Measurements from ENCODE around the gene DNAJC10.

Gene DNAJC10

DNA sequence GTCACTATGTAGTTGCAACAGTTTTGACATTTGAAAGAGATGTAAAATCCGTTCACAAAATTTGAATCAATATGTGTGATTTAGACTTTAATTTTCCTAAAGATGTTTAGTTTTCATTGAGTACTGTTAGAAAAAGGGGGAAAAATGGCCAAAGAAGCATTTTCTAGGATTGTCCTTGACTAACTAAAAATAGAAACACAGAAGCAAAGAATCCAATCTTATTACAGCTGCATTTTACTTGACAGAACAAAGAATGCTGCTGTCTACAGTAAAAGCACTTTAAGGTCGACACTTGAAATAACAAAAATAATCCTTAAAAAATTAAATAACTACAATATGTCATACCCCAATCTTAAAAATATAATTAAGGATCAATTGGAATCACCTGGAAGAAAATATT, 101.5 kb downstream of the DNAJC10 start:
- H3K4me3 Mint-ChIP-seq: no peak overlapping the region
- no peaks in the 10 kb centered on the region for H3K36me3 Mint-ChIP-seq (ENCODE audit: low read depth)
- TF ChIP-seq, protein P1, sequence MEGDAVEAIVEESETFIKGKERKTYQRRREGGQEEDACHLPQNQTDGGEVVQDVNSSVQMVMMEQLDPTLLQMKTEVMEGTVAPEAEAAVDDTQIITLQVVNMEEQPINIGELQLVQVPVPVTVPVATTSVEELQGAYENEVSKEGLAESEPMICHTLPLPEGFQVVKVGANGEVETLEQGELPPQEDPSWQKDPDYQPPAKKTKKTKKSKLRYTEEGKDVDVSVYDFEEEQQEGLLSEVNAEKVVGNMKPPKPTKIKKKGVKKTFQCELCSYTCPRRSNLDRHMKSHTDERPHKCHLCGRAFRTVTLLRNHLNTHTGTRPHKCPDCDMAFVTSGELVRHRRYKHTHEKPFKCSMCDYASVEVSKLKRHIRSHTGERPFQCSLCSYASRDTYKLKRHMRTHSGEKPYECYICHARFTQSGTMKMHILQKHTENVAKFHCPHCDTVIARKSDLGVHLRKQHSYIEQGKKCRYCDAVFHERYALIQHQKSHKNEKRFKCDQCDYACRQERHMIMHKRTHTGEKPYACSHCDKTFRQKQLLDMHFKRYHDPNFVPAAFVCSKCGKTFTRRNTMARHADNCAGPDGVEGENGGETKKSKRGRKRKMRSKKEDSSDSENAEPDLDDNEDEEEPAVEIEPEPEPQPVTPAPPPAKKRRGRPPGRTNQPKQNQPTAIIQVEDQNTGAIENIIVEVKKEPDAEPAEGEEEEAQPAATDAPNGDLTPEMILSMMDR (IDR thresholded peaks at IDR 0.05): no peak
- H3K4me1 Mint-ChIP-seq: peaks cover 29% of the 10 kb centered on the region
- no peaks in the 10 kb centered on the region for H3K9me3 Mint-ChIP-seq
- no peak overlapping the region for H3K27ac Mint-ChIP-seq
- H3K27me3 Mint-ChIP-seq (ENCODE audit: low read depth, poor library complexity): peaks cover 4% of the 10 kb centered on the region
- DNase-seq: no peak

DNA sequence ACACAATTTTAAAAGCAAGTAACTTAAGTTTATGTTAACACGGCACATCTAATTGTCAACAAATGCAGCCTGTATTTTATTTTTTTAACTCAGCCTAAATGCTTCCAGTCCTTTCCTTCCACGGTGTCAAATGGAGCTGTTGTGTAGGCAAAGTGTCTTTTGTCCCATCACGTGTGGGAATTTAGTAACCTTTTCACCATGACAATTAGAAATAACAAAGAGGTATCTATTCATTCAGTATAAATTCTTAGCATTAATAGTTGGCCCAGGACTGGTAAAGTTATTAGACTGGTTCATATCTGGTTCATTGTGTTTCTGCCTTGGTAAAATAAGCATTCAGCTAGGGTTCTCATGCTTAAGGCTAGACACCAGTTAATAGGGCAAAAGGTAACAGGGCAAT, 102.4 kb downstream of the DNAJC10 start:
- H3K4me1 Mint-ChIP-seq: peaks cover 29% of the 10 kb centered on the region

DNA sequence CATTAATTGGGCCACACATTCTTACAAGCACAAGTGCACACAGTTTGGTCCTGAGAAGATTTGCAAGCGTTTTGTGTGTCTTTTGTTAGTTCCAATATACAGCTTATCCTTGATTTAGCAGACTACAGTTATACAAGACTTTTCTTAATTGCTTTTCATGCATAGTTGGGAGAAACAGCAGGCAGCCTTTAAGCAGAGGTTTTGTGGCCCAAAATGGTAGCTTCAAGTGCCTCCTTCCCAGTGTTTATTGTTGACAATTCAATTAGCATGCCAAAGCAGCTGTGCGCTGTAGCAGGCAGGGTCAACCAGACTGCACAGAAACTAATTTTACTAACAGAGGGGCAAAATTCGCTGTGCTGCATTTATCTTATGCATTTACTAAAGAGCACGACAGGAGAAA, 102.9 kb downstream of the DNAJC10 start:
- no peak for DNase-seq
- Mint-ChIP-seq H3K4me3 (no peak overlapping the region), H3K4me1 (peaks cover 29% of the 10 kb centered on the region), H3K27ac (peak overlapping the region; percentile 75), H3K27me3 (ENCODE audit: low read depth, poor library complexity) (peaks cover 8% of the 10 kb centered on the region), H3K9me3 (no peaks in the 10 kb centered on the region), H3K36me3 (ENCODE audit: low read depth) (no peaks in the 10 kb centered on the region)
- TF ChIP-seq, protein P1 (IDR thresholded peaks at IDR 0.05): no peak

More for the DNA sequence above, 102.4 kb downstream of the DNAJC10 start:
- peak overlapping the region; percentile 75 for H3K27ac Mint-ChIP-seq
- H3K4me3 Mint-ChIP-seq: no peak overlapping the region
- H3K9me3 Mint-ChIP-seq: no peaks in the 10 kb centered on the region
- DNase-seq: no peak
- TF ChIP-seq, protein P1 (IDR thresholded peaks at IDR 0.05): no peak
- H3K36me3 Mint-ChIP-seq (ENCODE audit: low read depth): no peaks in the 10 kb centered on the region
- peaks cover 4% of the 10 kb centered on the region for H3K27me3 Mint-ChIP-seq (ENCODE audit: low read depth, poor library complexity)

DNA sequence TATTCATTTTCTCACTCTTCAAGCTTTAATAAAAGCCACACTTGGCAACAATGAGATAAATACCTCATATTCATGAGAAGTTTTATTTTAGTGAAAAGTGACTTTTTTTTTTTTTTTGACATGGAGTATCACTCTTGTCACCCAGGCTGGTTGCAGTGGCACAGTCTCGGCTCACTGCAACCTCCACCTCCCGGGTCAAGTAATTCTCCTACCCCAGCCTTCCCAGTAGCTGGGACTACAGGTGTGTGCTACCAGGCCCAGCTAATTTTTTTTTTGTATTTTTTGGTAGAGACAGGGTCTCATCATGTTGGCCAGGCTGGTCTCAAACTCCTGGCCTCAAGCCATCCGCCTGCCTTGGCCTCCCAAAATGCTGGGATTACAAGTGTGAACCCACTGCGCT, 103.4 kb downstream of the DNAJC10 start:
- Mint-ChIP-seq H3K4me1 (peaks cover 31% of the 10 kb centered on the region), H3K4me3 (no peak overlapping the region), H3K27me3 (ENCODE audit: low read depth, poor library complexity) (peaks cover 8% of the 10 kb centered on the region), H3K36me3 (ENCODE audit: low read depth) (no peaks in the 10 kb centered on the region), H3K9me3 (no peaks in the 10 kb centered on the region), H3K27ac (no peak overlapping the region)
- TF ChIP-seq, protein P1 (IDR thresholded peaks at IDR 0.05): no peak
- DNase-seq: no peak

DNA sequence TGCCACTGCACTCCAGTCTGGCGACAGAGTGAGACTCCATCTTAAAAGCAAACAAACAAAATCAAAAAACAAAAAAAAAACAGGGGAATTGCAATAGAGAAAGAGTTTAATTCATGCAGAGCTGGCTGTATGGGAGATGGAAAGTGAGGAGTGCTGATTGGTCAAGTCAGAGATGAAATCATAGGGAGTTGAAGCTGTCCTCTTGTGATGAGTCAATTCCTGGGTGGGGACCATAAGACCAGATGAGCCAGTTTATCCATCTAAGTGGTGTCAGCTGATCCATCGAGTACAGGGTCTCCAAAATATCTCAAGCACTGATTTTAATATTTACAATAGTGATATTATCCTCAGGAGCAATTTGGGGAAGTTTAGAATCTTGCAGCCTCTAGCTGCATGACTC, 105.1 kb downstream of the DNAJC10 start:
- H3K36me3 Mint-ChIP-seq (ENCODE audit: low read depth): no peaks in the 10 kb centered on the region
- TF ChIP-seq, protein P1 (IDR thresholded peaks at IDR 0.05): no peak
- peaks cover 40% of the 10 kb centered on the region for H3K4me1 Mint-ChIP-seq
- H3K27me3 Mint-ChIP-seq (ENCODE audit: low read depth, poor library complexity): peaks cover 8% of the 10 kb centered on the region
- H3K4me3 Mint-ChIP-seq: no peak overlapping the region
- DNase-seq: no peak
- no peaks in the 10 kb centered on the region for H3K9me3 Mint-ChIP-seq
- H3K27ac Mint-ChIP-seq: no peak overlapping the region

DNA sequence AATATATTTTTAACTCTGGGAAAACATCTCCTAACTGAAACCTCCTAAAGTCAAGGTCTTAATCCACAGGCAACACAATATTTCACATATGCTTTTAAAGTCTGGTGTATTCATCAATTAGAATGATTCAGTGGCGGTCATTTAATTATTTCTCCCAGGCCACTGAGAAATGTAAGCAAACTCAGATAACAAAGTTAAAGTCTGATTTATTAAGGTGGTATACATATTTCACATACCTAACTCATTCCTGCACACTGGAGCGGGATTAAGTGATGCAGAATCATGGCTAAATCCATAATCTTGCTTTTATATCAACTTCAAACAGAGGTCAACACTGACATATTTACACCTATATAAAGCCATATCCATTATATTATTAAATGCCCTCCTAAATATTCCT, 106.7 kb downstream of the DNAJC10 start:
- Mint-ChIP-seq H3K27ac (no peak overlapping the region), H3K27me3 (ENCODE audit: low read depth, poor library complexity) (peaks cover 8% of the 10 kb centered on the region), H3K4me3 (no peak overlapping the region), H3K9me3 (no peaks in the 10 kb centered on the region), H3K36me3 (ENCODE audit: low read depth) (no peaks in the 10 kb centered on the region), H3K4me1 (peaks cover 37% of the 10 kb centered on the region)
- TF ChIP-seq, protein P1 (IDR thresholded peaks at IDR 0.05): no peak
- DNase-seq: no peak
